AG04450 (cell line): ENCODE measurements around the gene LRRIQ1. TPM values are rescaled to one million over a fixed set of nuclear protein-coding genes. Genes with fewer than 3 reads are reported as not detected.

ENCODE experiments used
- CTCF ChIA-PET: fragments of 300-600, 350-600 bp; formaldehyde crosslinking; extraction: SDS; loops from one replicate; lab custom pipeline; 2022; ENCODE audit warnings: antibody characterized with exemption, inconsistent platforms; lab: Charles Lee
- POLR2A ChIA-PET: fragments of 350-600 bp; formaldehyde crosslinking; extraction: SDS; loops from one replicate; lab custom pipeline; 2021; ENCODE audit warnings: antibody characterized with exemption, inconsistent platforms; lab: Yijun Ruan, JAX
- DNase-seq: peaks from one replicate; pipeline ENCODE4 v3.0.0-alpha.2; 2011; ENCODE audit warnings: low read depth, low spot score
- H3K27ac ChIP-seq: one replicate; pipeline ENCODE4 v1.5.1; 2012; ENCODE audit warnings: low read depth, low read length, control low read depth
- H3K27me3 ChIP-seq: one replicate; pipeline ENCODE4 v1.6.0; 2012; ENCODE audit warnings: low read length; ENCODE audit not compliant: control insufficient read depth, insufficient read depth
- H3K4me3 ChIP-seq: 2 replicates; pipeline ENCODE4 v1.5.1; 2011; ENCODE audit warnings: mild to moderate bottlenecking, low read depth, low read length, control low read depth
- H3K9me3 ChIP-seq: 2 replicates; pipeline ENCODE4 v1.5.1; 2012; ENCODE audit warnings: low read length; ENCODE audit not compliant: control insufficient read depth, insufficient read depth
- CTCF ChIP-seq: IDR thresholded peaks from 2 replicates; pipeline ENCODE4 v1.5.1; 2011; ENCODE audit warnings: low read depth, low read length, control low read depth, inconsistent platforms
- polyA plus RNA-seq: library from polyadenylated mRNA; depleted of rRNA; stranded (reverse); fragments of >200 nt; gene quantifications from 2 replicates; pipeline ENCODE4 v1.2.3, GENCODE V29; 2011

LRRIQ1 gene
- polyA plus RNA-seq, 1 experiment: 0.58 TPM

GRCh38 chr12:85092814-85093370, 56.7 kb downstream of the LRRIQ1 start:
- POLR2A ChIA-PET: no interaction called here

GRCh38 chr12:85095501-85095900, 59.4 kb downstream of the LRRIQ1 start:
- Histone ChIP-seq H3K27me3 (no peaks in the 10 kb centered on the region), H3K4me3 (no peak overlapping the region), H3K27ac (no peak overlapping the region), H3K9me3 (no peaks in the 10 kb centered on the region)
- POLR2A ChIA-PET: no interaction called here
- DNase-seq: no peak
- CTCF ChIA-PET: no interaction called here
- TF ChIP-seq CTCF: no peak

More at GRCh38 chr12:85092814-85093370, 56.7 kb downstream of the LRRIQ1 start:
- Histone ChIP-seq H3K27ac (no peak overlapping the region), H3K9me3 (no peaks in the 10 kb centered on the region), H3K27me3 (no peaks in the 10 kb centered on the region), H3K4me3 (no peak overlapping the region)
- TF ChIP-seq CTCF: no peak
- CTCF ChIA-PET: no interaction called here
- no peak for DNase-seq

GRCh38 chr12:85130646-85131045, 94.5 kb downstream of the LRRIQ1 start:
- CTCF ChIA-PET: no interaction called here
- no peak for TF ChIP-seq CTCF

GRCh38 chr12:85138833-85139232, 102.7 kb downstream of the LRRIQ1 start:
- no peaks in the 10 kb centered on the region for H3K9me3 ChIP-seq
- H3K27ac ChIP-seq: no peak overlapping the region
- no peak for DNase-seq
- ChIA-PET CTCF (no interaction called here), POLR2A (no interaction called here)
- no peak overlapping the region for H3K4me3 ChIP-seq
- no peak for TF ChIP-seq CTCF
- H3K27me3 ChIP-seq: no peaks in the 10 kb centered on the region

More at GRCh38 chr12:85130646-85131045, 94.5 kb downstream of the LRRIQ1 start:
- H3K27me3 ChIP-seq: no peaks in the 10 kb centered on the region
- POLR2A ChIA-PET: no interaction called here
- no peak for DNase-seq
- no peaks in the 10 kb centered on the region for H3K9me3 ChIP-seq
- H3K4me3 ChIP-seq: no peak overlapping the region
- no peak overlapping the region for H3K27ac ChIP-seq

GRCh38 chr12:85147331-85147730, 111.2 kb downstream of the LRRIQ1 start:
- H3K27ac ChIP-seq: no peak overlapping the region
- POLR2A ChIA-PET: no interaction called here

More at GRCh38 chr12:85147331-85147730, 111.2 kb downstream of the LRRIQ1 start:
- Histone ChIP-seq H3K9me3 (no peaks in the 10 kb centered on the region), H3K27me3 (no peaks in the 10 kb centered on the region), H3K4me3 (no peak overlapping the region)
- no peak for DNase-seq
- TF ChIP-seq CTCF: no peak
- CTCF ChIA-PET: no interaction called here
